SK-N-SH (cell line): ENCODE measurements around the gene KIF3C. TPM values are rescaled to one million over a fixed set of nuclear protein-coding genes. Genes with fewer than 3 reads are reported as not detected.

ENCODE experiments used
- CTCF ChIA-PET: fragments of 300-600, 350-600 bp; formaldehyde crosslinking; extraction: SDS; loops from one replicate; lab custom pipeline; 2021; lab: Yijun Ruan, JAX
- POLR2A ChIA-PET: fragments of 350-600 bp; sonication (Branson Sonifier 250); formaldehyde crosslinking; extraction: SDS; loops from one replicate; lab custom pipeline; 2020; ENCODE audit warnings: antibody characterized with exemption, inconsistent platforms; lab: Yijun Ruan, JAX
- DNase-seq: peaks from one replicate; pipeline ENCODE4 v3.0.0; 2012
- H2AFZ ChIP-seq: fragments of 200-600 bp; sonication (generic); 2 replicates; pipeline ENCODE4 v1.8.1; 2016; ENCODE audit warnings: antibody characterized with exemption, mild to moderate bottlenecking, low read depth
- H3F3A ChIP-seq: fragments of 200-600 bp; sonication (generic); replicated peaks from 2 replicates; pipeline ENCODE3; 2016; ENCODE audit warnings: antibody characterized with exemption, mild to moderate bottlenecking; ENCODE audit not compliant: insufficient read depth
- H3K27ac ChIP-seq, 2 experiments: fragments of 200-500 bp in 1 of 2; fragments of 200-600 bp in 1 of 2; sonication (Bioruptor generic) in 1 of 2; sonication (generic), shearing (Covaris generic) in 1 of 2; 2 replicates each; pipeline versions ENCODE4 v1.5.1 to v1.6.1; 2014 to 2016; ENCODE audit warnings: low read depth in 2 of 2, inconsistent platforms in 1 of 2, low read length in 1 of 2, mild to moderate bottlenecking in 1 of 2, mixed read lengths in 1 of 2
- H3K27me3 ChIP-seq: fragments of 200-600 bp; sonication (generic), shearing (Covaris generic); 2 replicates; pipeline ENCODE4 v1.6.1; 2016; ENCODE audit warnings: mixed run types; ENCODE audit not compliant: insufficient read depth
- H3K36me3 ChIP-seq, 2 experiments: fragments of 200-500 bp in 1 of 2; fragments of 200-600 bp in 1 of 2; sonication (Bioruptor generic) in 1 of 2; sonication (generic) in 1 of 2; replicated peaks in 1 of 2; 2 replicates each; pipeline versions ENCODE3 to v1.5.1; 2014 to 2016; ENCODE audit warnings: low read length in 1 of 2, mild to moderate bottlenecking in 1 of 2; ENCODE audit not compliant: insufficient read depth in 2 of 2, control insufficient read depth in 1 of 2
- H3K4me1 ChIP-seq, 2 experiments: fragments of 200-500 bp in 1 of 2; fragments of 200-600 bp in 1 of 2; sonication (Bioruptor generic) in 1 of 2; sonication (generic), shearing (Covaris generic) in 1 of 2; 2 replicates each; pipeline versions ENCODE4 v1.5.1 to v1.6.1; 2014 to 2016; ENCODE audit warnings: low read depth in 1 of 2, low read length in 1 of 2, mixed run types in 1 of 2; ENCODE audit not compliant: insufficient read depth in 2 of 2, control insufficient read depth in 1 of 2
- H3K4me2 ChIP-seq: fragments of 200-600 bp; sonication (generic), shearing (Covaris generic); 2 replicates; pipeline ENCODE4 v1.6.1; 2017; ENCODE audit warnings: mixed run types
- H3K4me3 ChIP-seq, 2 experiments: fragments of 200-500 bp in 1 of 2; fragments of 200-600 bp in 1 of 2; sonication (Bioruptor generic) in 1 of 2; sonication (generic), shearing (Covaris generic) in 1 of 2; 2 replicates each; pipeline versions ENCODE4 v1.5.1 to v1.8.1; 2014 to 2016; ENCODE audit warnings: low read depth in 2 of 2, inconsistent platforms in 1 of 2, low read length in 1 of 2, mild to moderate bottlenecking in 1 of 2, mixed read lengths in 1 of 2, moderate library complexity in 1 of 2
- H3K79me2 ChIP-seq: fragments of 200-600 bp; sonication (generic); 2 replicates; pipeline ENCODE4 v1.8.1; 2017; ENCODE audit warnings: mild to moderate bottlenecking; ENCODE audit not compliant: insufficient read depth
- H3K9ac ChIP-seq: fragments of 200-600 bp; sonication (generic); 2 replicates; pipeline ENCODE4 v1.6.1; 2017; ENCODE audit warnings: mixed run types
- H3K9me2 ChIP-seq: fragments of 200-600 bp; sonication (generic); 2 replicates; pipeline ENCODE4 v1.6.1; 2017; ENCODE audit warnings: mixed run types
- H3K9me3 ChIP-seq: fragments of 200-600 bp; sonication (generic); 2 replicates; pipeline ENCODE4 v1.6.1; 2017; ENCODE audit warnings: mixed run types, mild to moderate bottlenecking, moderate library complexity
- H4K20me1 ChIP-seq: fragments of 200-600 bp; sonication (generic); 2 replicates; pipeline ENCODE4 v1.6.1; 2017; ENCODE audit warnings: mild to moderate bottlenecking, mixed run types; ENCODE audit not compliant: insufficient read depth
- CHD2 ChIP-seq: fragments of 150-350 bp; IDR thresholded peaks from 2 replicates; pipeline ENCODE4 v1.6.1; 2018; ENCODE audit warnings: low read length; ENCODE audit not compliant: partially characterized antibody
- ELF1 ChIP-seq: IDR thresholded peaks from 2 replicates; pipeline ENCODE4 v1.4.0; 2012
- EP300 ChIP-seq, 2 experiments: IDR thresholded peaks; 2 replicates each; pipeline versions ENCODE4 v1.4.0 to v1.6.1; 2012; ENCODE audit warnings: borderline replicate concordance in 1 of 2, low read depth in 1 of 2, low read length in 1 of 2
- FOSL2 ChIP-seq: IDR thresholded peaks from 2 replicates; pipeline ENCODE4 v1.4.0; 2012; ENCODE audit warnings: low read depth, mild to moderate bottlenecking, moderate library complexity, borderline replicate concordance
- FOXJ3 ChIP-seq: sonication (generic); formaldehyde crosslinking; IDR thresholded peaks from 2 replicates; pipeline ENCODE4 v1.5.1; 2020; ENCODE audit warnings: mild to moderate bottlenecking, missing genetic modification reagents
- FOXM1 ChIP-seq: IDR thresholded peaks from 2 replicates; pipeline ENCODE4 v1.4.0; 2012; ENCODE audit warnings: low read depth, mild to moderate bottlenecking
- GATA2 ChIP-seq: sonication (generic); formaldehyde crosslinking; IDR thresholded peaks from 2 replicates; pipeline ENCODE4 v1.5.0; 2020; ENCODE audit warnings: mild to moderate bottlenecking, missing genetic modification reagents
- IRF3 ChIP-seq: fragments of 150-350 bp; IDR thresholded peaks from 2 replicates; pipeline ENCODE4 v1.6.1; 2016; ENCODE audit warnings: mild to moderate bottlenecking, low read depth, low read length
- JUND ChIP-seq: IDR thresholded peaks from 2 replicates; pipeline ENCODE4 v1.4.0; 2012
- MAX ChIP-seq: IDR thresholded peaks from 2 replicates; pipeline ENCODE4 v1.4.0; 2012; ENCODE audit warnings: low read depth
- MEF2A ChIP-seq: IDR thresholded peaks from 2 replicates; pipeline ENCODE4 v1.4.0; 2012; ENCODE audit warnings: low read depth, borderline replicate concordance
- MXI1 ChIP-seq: IDR thresholded peaks from 2 replicates; pipeline ENCODE4 v1.6.1; 2012; ENCODE audit warnings: mild to moderate bottlenecking, low read depth, low read length, improper control_type of control experiment
- NRF1 ChIP-seq: IDR thresholded peaks from 2 replicates; pipeline ENCODE4 v1.6.1; 2012; ENCODE audit warnings: low read depth, mild to moderate bottlenecking, low read length
- PBX3 ChIP-seq: IDR thresholded peaks from 2 replicates; pipeline ENCODE4; 2012
- POLR2AphosphoS5 ChIP-seq: IDR thresholded peaks from 2 replicates; pipeline ENCODE4 v1.6.1; 2012; ENCODE audit warnings: low read depth, low read length
- RCOR1 ChIP-seq: fragments of 150-350 bp; IDR thresholded peaks from 2 replicates; pipeline ENCODE4 v1.6.1; 2017; ENCODE audit warnings: antibody characterized with exemption, low read length
- REST ChIP-seq: IDR thresholded peaks from 2 replicates; pipeline ENCODE4 v1.6.1; 2012; ENCODE audit warnings: mild to moderate bottlenecking, low read depth, low read length, moderate library complexity
- RFX5 ChIP-seq: IDR thresholded peaks from 2 replicates; pipeline ENCODE4 v1.6.1; 2012; ENCODE audit warnings: mild to moderate bottlenecking, improper control_type of control experiment, low read length
- RXRA ChIP-seq: IDR thresholded peaks from 2 replicates; pipeline ENCODE4 v1.4.0; 2012; ENCODE audit warnings: low read depth, mild to moderate bottlenecking, borderline replicate concordance
- TAF1 ChIP-seq: IDR thresholded peaks from 2 replicates; pipeline ENCODE4 v1.6.1; 2012; ENCODE audit warnings: low read depth, mild to moderate bottlenecking, low read length, moderate library complexity, borderline replicate concordance
- TCF12 ChIP-seq: IDR thresholded peaks from 2 replicates; pipeline ENCODE4 v1.4.0; 2012
- TEAD4 ChIP-seq: IDR thresholded peaks from 2 replicates; pipeline ENCODE4 v1.4.0; 2012; ENCODE audit warnings: mild to moderate bottlenecking, borderline replicate concordance; ENCODE audit not compliant: insufficient read depth
- USF1 ChIP-seq: IDR thresholded peaks from 2 replicates; pipeline ENCODE4 v1.4.0; 2012; ENCODE audit warnings: low read depth, borderline replicate concordance
- USF2 ChIP-seq: fragments of 150-350 bp; IDR thresholded peaks from 2 replicates; pipeline ENCODE4 v1.6.1; 2017; ENCODE audit warnings: antibody characterized with exemption, low read length, low read depth, borderline replicate concordance
- YY1 ChIP-seq: IDR thresholded peaks from 2 replicates; pipeline ENCODE4 v1.4.0; 2012; ENCODE audit warnings: low read depth, mild to moderate bottlenecking
- WGBS: methylation state at CpG from one replicate; pipeline ENCODE4 v1.1.6; 2017; ENCODE audit warnings: low lambda C conversion rate; 5-methylcytosine and 5-hydroxymethylcytosine counted together
- polyA plus RNA-seq, 3 experiments: library from polyadenylated mRNA; depleted of rRNA; stranded (reverse); fragments of >200 nt; gene quantifications; 2 replicates each; pipeline ENCODE4 v1.2.3, GENCODE V29; 2012

The KIF3C gene
- polyA plus RNA-seq, 1 of the 3 experiments (the other 2 are of a cell fraction), result 29.5 TPM

GRCh38 chr2:25878361-25879132 lies 103.8 kb downstream of the KIF3C start, which contains the start of gene ASXL2:
Gene ASXL2 (minus strand): TSS chr2:25878487. CDS start chr2:25878222, 265 bp downstream.
- peak within 1 kb of the TSS; percentile 90 to 91 for H3K27ac ChIP-seq
- H3K9me3 ChIP-seq, result no peaks in the 10 kb centered on the region
- peaks cover 0 to 2% of the 10 kb centered on the region in 2 experiments for H3K36me3 ChIP-seq
- POLR2A ChIA-PET, result interaction anchor here (0.5 to 1.6 kb wide), 15 partner anchors 10 to 1386 kb away, joined by 3 to 7 read pairs (median 4); partner anchors contain the start of gene GAREM2
- peak within 1 kb of the TSS; percentile 94 for H2AFZ ChIP-seq
- CTCF ChIA-PET, result interaction anchor here (0.8 to 1.5 kb wide), 7 partner anchors 10 to 92 kb away, joined by 3 to 9 read pairs (median 4); no protein-coding TSS in a partner anchor
- peaks cover 15% of the 10 kb centered on the region for H3F3A ChIP-seq
- peaks cover 45% of the 10 kb centered on the region for H3K79me2 ChIP-seq
- H3K4me1 ChIP-seq, result peaks cover 8 to 16% of the 10 kb centered on the region in 2 experiments; a peak in 3 of 4 replicates
- H3K9ac ChIP-seq, result peak within 1 kb of the TSS; percentile 95
- no peaks in the 10 kb centered on the region for H3K9me2 ChIP-seq
- DNase-seq, result peak; percentile 99
- H4K20me1 ChIP-seq, result peaks cover 24% of the 10 kb centered on the region
- peak within 1 kb of the TSS; percentile 80 for H3K4me2 ChIP-seq
- 2% methylated on average over 45 of the region's 56 CpGs for WGBS
- H3K27me3 ChIP-seq, result no peaks in the 10 kb centered on the region
- H3K4me3 ChIP-seq, result peak within 1 kb of the TSS; percentile 96 to 97
- TF ChIP-seq USF2 (peak; percentile 83), IRF3 (no peak), MAX (peak; percentile 85), USF1 (peak; percentile 94), TCF12 (no peak), ELF1 (peak; percentile 73), TEAD4 (no peak), POLR2AphosphoS5 (peak; percentile 99), RXRA (no peak), FOSL2 (no peak), NRF1 (peak; percentile 98), MEF2A (no peak), GATA2 (CRISPR knock-in tag) (no peak), PBX3 (no peak), RFX5 (no peak), FOXJ3 (CRISPR knock-in tag) (no peak), CHD2 (peak; percentile 78), TAF1 (peak; percentile 93), RCOR1 (peak; percentile 73), EP300 (IDR thresholded peaks at IDR 0.05; ENCODE audit: borderline replicate concordance in 1 of 2, low read depth in 1 of 2, low read length in 1 of 2) (peak in 1 of 2 experiments; percentile 16; a peak in 1 of 4 replicates), JUND (no peak), MXI1 (peak; percentile 90), YY1 (peak; percentile 87), FOXM1 (no peak), REST (peak; percentile 44; the same call in 1 of the 2 replicates)
